CD4-positive, alpha-beta T cell treated with Interleukin-10 for 1 hour (primary cell): ENCODE measurements around the gene SCGB1D1.
A peak's percentile ranks its signal among the peaks of the same experiment; 100 is the strongest.
"Not testable (repeated sequence)": the region's sequence is repeated elsewhere in the genome, so short reads cannot be mapped to it uniquely, and the experiment has no call there.

ENCODE experiments used
- DNase-seq: peaks from one replicate; pipeline ENCODE4 v3.0.0-alpha.2; 2020

Gene SCGB1D1

GRCh38 chr11:62169448-62169847, 20.6 kb upstream of the SCGB1D1 start:
- DNase-seq = no peak

- no peak for DNase-seq
These were observed 20.1 kb upstream of the SCGB1D1 start for GRCh38 chr11:62169935-62170334.

GRCh38 chr11:62171261-62171723, 18.7 kb upstream of the SCGB1D1 start:
- DNase-seq = peak; percentile 75

GRCh38 chr11:62172294-62172693, 17.7 kb upstream of the SCGB1D1 start:
- DNase-seq = no peak

GRCh38 chr11:62176766-62177165, 13.2 kb upstream of the SCGB1D1 start:
- no peak for DNase-seq

GRCh38 chr11:62179995-62180394, 10.0 kb upstream of the SCGB1D1 start:
- DNase-seq = no peak

- no peak for DNase-seq
These were observed 8.9 kb upstream of the SCGB1D1 start for GRCh38 chr11:62181097-62181496.

- no peak for DNase-seq
These were observed 7.7 kb upstream of the SCGB1D1 start for GRCh38 chr11:62182147-62182891.

- no peak for DNase-seq
These were observed 3.8 kb upstream of the SCGB1D1 start for GRCh38 chr11:62186195-62186594.

- DNase-seq = no peak
These were observed 3.9 kb downstream of the SCGB1D1 start for GRCh38 chr11:62193952-62194351.

- not testable (repeated sequence) for DNase-seq
These were observed 5.0 kb downstream of the SCGB1D1 start for GRCh38 chr11:62195010-62195409.

- no peak for DNase-seq
These were observed 5.9 kb downstream of the SCGB1D1 start for GRCh38 chr11:62195945-62196344.

- DNase-seq = not testable (repeated sequence)
These were observed 7.4 kb downstream of the SCGB1D1 start for GRCh38 chr11:62197400-62197799.

- DNase-seq = no peak
These were observed 11.4 kb downstream of the SCGB1D1 start for GRCh38 chr11:62201376-62201775.

GRCh38 chr11:62202910-62203309, 12.9 kb downstream of the SCGB1D1 start:
- no peak for DNase-seq

GRCh38 chr11:62204430-62204829, 14.4 kb downstream of the SCGB1D1 start:
- DNase-seq = no peak

- DNase-seq = no peak
These were observed 15.4 kb downstream of the SCGB1D1 start for GRCh38 chr11:62205441-62205840.

- DNase-seq = not testable (repeated sequence)
These were observed 16.5 kb downstream of the SCGB1D1 start for GRCh38 chr11:62206276-62207066.

- DNase-seq = no peak
These were observed 18.7 kb downstream of the SCGB1D1 start for GRCh38 chr11:62208785-62209144.

GRCh38 chr11:62217191-62217748, 27.3 kb downstream of the SCGB1D1 start:
- no peak for DNase-seq

GRCh38 chr11:62221498-62221897, 31.5 kb downstream of the SCGB1D1 start:
- no peak for DNase-seq

- no peak for DNase-seq
These were observed 33.1 kb downstream of the SCGB1D1 start for GRCh38 chr11:62223095-62223494.

- no peak for DNase-seq
These were observed 43.7 kb downstream of the SCGB1D1 start for GRCh38 chr11:62233730-62234129.

- DNase-seq = no peak
These were observed 46.2 kb downstream of the SCGB1D1 start for GRCh38 chr11:62236187-62236586.
